HEK293 (cell line): Measurements from ENCODE around the gene DCD.
A peak's percentile ranks its signal among the peaks of the same experiment; 100 is the strongest.

Experiments
- CTCF ChIA-PET: fragments of 350-600 bp; formaldehyde crosslinking; extraction: SDS; loops from one replicate; lab custom pipeline; 2021; ENCODE audit warnings: antibody characterized with exemption; lab: Yijun Ruan, JAX
- POLR2A ChIA-PET: fragments of 300-600 bp; formaldehyde crosslinking; extraction: SDS; loops from one replicate; lab custom pipeline; 2020; ENCODE audit warnings: antibody characterized with exemption, inconsistent platforms; lab: Yijun Ruan, JAX
- H3K27ac ChIP-seq: fragments of 200-500 bp; sonication (Bioruptor generic); 2 replicates; pipeline ENCODE4 v1.5.1; 2014; ENCODE audit warnings: low read depth, low read length, control low read depth, inconsistent platforms; ENCODE audit errors: extremely low read depth
- H3K36me3 ChIP-seq, 2 experiments: fragments of 200-500 bp in 1 of 2; sonication (Bioruptor generic) in 1 of 2; 1 replicate in 1 of 2; 2 replicates in 1 of 2; pipeline ENCODE4 v1.5.1; 2014 to 2017; ENCODE audit warnings: inconsistent platforms in 2 of 2, low read length in 2 of 2; ENCODE audit not compliant: control insufficient read depth in 2 of 2, insufficient read depth in 1 of 2
- H3K4me1 ChIP-seq: fragments of 200-500 bp; sonication (Bioruptor generic); 2 replicates; pipeline ENCODE4 v1.5.1; 2014; ENCODE audit warnings: mild to moderate bottlenecking, low read length, inconsistent platforms; ENCODE audit not compliant: control insufficient read depth, insufficient read depth
- H3K4me3 ChIP-seq: 2 replicates; pipeline ENCODE4 v1.5.1; 2011; ENCODE audit warnings: low read depth, mild to moderate bottlenecking, control low read depth, low read length, moderate library complexity
- H3K9me3 ChIP-seq: fragments of 200-500 bp; sonication (Bioruptor generic); 2 replicates; pipeline ENCODE4 v1.5.1; 2014; ENCODE audit warnings: low read depth, low read length, inconsistent platforms; ENCODE audit not compliant: control insufficient read depth, insufficient read depth
- OVOL3 ChIP-seq: fragments of 450-650 bp; formaldehyde crosslinking; IDR thresholded peaks from 2 replicates; pipeline ENCODE4 v1.5.1; 2016; ENCODE audit warnings: missing biosample characterization, missing genetic modification characterization
- SP3 ChIP-seq: fragments of 450-650 bp; formaldehyde crosslinking; IDR thresholded peaks from 2 replicates; pipeline ENCODE4 v1.5.1; 2016; ENCODE audit warnings: missing biosample characterization, missing genetic modification characterization
- YY2 ChIP-seq: fragments of 450-650 bp; formaldehyde crosslinking; IDR thresholded peaks from 2 replicates; pipeline ENCODE4 v1.5.1; 2016; ENCODE audit warnings: missing biosample characterization, missing genetic modification characterization
- ZNF132 ChIP-seq: fragments of 450-650 bp; formaldehyde crosslinking; IDR thresholded peaks from 2 replicates; pipeline ENCODE4 v1.5.1; 2017; ENCODE audit warnings: missing biosample characterization, missing genetic modification characterization, borderline replicate concordance
- ZNF174 ChIP-seq: fragments of 450-650 bp; formaldehyde crosslinking; IDR thresholded peaks from 2 replicates; pipeline ENCODE4 v1.5.0; 2017; ENCODE audit warnings: missing biosample characterization, mild to moderate bottlenecking, missing genetic modification characterization
- ZNF211 ChIP-seq: fragments of 450-650 bp; formaldehyde crosslinking; IDR thresholded peaks from 2 replicates; pipeline ENCODE4 v1.5.1; 2016; ENCODE audit warnings: low read depth, missing biosample characterization, missing genetic modification characterization
- ZNF548 ChIP-seq: fragments of 450-650 bp; formaldehyde crosslinking; IDR thresholded peaks from 2 replicates; pipeline ENCODE4 v1.5.1; 2016; ENCODE audit warnings: missing biosample characterization, missing genetic modification characterization
- ZNF585B ChIP-seq: fragments of 450-650 bp; formaldehyde crosslinking; IDR thresholded peaks from 2 replicates; pipeline ENCODE4 v1.5.1; 2016; ENCODE audit warnings: missing biosample characterization, missing genetic modification characterization
- ZNF610 ChIP-seq: fragments of 450-650 bp; formaldehyde crosslinking; IDR thresholded peaks from 2 replicates; pipeline ENCODE4 v1.5.1; 2016; ENCODE audit warnings: missing biosample characterization, missing genetic modification characterization, borderline replicate concordance
- TF ChIP-seq, protein P1 (sequence below): fragments of 450-650 bp; formaldehyde crosslinking; IDR thresholded peaks from 2 replicates; pipeline ENCODE4 v1.5.1; 2016; ENCODE audit warnings: missing biosample characterization, missing genetic modification characterization
- TF ChIP-seq, protein P2 (sequence below): fragments of 450-650 bp; formaldehyde crosslinking; IDR thresholded peaks from 2 replicates; pipeline ENCODE4 v1.5.1; 2017; ENCODE audit warnings: missing biosample characterization, missing genetic modification characterization
- TF ChIP-seq, protein P3 (sequence below): IDR thresholded peaks from 2 replicates; pipeline ENCODE4 v1.6.1; 2011; ENCODE audit warnings: mild to moderate bottlenecking, low read depth, low read length, borderline replicate concordance
- TF ChIP-seq, protein P4 (sequence below): fragments of 450-650 bp; formaldehyde crosslinking; IDR thresholded peaks from 2 replicates; pipeline ENCODE4 v1.5.1; 2016; ENCODE audit warnings: missing biosample characterization, missing genetic modification characterization, borderline replicate concordance

The DCD gene

DNA sequence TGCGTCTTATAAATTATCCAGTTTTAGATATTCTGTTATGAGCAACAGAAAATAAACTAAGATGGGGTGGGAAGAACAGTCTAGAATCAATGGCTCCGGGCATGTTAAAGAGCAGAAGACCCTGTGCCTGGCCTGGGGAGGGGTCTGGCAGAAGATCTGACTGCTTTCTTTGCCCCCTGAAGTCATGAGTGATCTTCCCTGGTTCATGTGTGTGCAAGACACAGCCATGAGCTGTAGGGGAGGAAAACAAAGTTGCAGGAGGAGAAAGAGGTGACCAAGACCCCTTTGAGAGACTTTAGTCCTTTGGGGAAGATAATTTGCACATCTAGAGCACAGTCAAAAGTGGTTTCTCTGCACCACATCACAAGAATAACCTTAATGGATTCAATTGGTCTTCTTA is 18.2 kb downstream of the DCD start:
- TF ChIP-seq ZNF211 (tag by site-specific recombination) (no peak), ZNF548 (tag by site-specific recombination) (no peak), ZNF610 (tag by site-specific recombination) (no peak), ZNF174 (no peak), ZNF132 (tag by site-specific recombination) (no peak), OVOL3 (tag by site-specific recombination) (no peak), YY2 (tag by site-specific recombination) (no peak)
- TF ChIP-seq, protein P1, sequence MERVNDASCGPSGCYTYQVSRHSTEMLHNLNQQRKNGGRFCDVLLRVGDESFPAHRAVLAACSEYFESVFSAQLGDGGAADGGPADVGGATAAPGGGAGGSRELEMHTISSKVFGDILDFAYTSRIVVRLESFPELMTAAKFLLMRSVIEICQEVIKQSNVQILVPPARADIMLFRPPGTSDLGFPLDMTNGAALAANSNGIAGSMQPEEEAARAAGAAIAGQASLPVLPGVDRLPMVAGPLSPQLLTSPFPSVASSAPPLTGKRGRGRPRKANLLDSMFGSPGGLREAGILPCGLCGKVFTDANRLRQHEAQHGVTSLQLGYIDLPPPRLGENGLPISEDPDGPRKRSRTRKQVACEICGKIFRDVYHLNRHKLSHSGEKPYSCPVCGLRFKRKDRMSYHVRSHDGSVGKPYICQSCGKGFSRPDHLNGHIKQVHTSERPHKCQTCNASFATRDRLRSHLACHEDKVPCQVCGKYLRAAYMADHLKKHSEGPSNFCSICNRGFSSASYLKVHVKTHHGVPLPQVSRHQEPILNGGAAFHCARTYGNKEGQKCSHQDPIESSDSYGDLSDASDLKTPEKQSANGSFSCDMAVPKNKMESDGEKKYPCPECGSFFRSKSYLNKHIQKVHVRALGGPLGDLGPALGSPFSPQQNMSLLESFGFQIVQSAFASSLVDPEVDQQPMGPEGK (tag by site-specific recombination) = no peak
- TF ChIP-seq, protein P2, sequence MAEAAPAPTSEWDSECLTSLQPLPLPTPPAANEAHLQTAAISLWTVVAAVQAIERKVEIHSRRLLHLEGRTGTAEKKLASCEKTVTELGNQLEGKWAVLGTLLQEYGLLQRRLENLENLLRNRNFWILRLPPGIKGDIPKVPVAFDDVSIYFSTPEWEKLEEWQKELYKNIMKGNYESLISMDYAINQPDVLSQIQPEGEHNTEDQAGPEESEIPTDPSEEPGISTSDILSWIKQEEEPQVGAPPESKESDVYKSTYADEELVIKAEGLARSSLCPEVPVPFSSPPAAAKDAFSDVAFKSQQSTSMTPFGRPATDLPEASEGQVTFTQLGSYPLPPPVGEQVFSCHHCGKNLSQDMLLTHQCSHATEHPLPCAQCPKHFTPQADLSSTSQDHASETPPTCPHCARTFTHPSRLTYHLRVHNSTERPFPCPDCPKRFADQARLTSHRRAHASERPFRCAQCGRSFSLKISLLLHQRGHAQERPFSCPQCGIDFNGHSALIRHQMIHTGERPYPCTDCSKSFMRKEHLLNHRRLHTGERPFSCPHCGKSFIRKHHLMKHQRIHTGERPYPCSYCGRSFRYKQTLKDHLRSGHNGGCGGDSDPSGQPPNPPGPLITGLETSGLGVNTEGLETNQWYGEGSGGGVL (tag by site-specific recombination) = no peak
- TF ChIP-seq, protein P3, sequence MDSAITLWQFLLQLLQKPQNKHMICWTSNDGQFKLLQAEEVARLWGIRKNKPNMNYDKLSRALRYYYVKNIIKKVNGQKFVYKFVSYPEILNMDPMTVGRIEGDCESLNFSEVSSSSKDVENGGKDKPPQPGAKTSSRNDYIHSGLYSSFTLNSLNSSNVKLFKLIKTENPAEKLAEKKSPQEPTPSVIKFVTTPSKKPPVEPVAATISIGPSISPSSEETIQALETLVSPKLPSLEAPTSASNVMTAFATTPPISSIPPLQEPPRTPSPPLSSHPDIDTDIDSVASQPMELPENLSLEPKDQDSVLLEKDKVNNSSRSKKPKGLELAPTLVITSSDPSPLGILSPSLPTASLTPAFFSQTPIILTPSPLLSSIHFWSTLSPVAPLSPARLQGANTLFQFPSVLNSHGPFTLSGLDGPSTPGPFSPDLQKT = no peak
- TF ChIP-seq, protein P4, sequence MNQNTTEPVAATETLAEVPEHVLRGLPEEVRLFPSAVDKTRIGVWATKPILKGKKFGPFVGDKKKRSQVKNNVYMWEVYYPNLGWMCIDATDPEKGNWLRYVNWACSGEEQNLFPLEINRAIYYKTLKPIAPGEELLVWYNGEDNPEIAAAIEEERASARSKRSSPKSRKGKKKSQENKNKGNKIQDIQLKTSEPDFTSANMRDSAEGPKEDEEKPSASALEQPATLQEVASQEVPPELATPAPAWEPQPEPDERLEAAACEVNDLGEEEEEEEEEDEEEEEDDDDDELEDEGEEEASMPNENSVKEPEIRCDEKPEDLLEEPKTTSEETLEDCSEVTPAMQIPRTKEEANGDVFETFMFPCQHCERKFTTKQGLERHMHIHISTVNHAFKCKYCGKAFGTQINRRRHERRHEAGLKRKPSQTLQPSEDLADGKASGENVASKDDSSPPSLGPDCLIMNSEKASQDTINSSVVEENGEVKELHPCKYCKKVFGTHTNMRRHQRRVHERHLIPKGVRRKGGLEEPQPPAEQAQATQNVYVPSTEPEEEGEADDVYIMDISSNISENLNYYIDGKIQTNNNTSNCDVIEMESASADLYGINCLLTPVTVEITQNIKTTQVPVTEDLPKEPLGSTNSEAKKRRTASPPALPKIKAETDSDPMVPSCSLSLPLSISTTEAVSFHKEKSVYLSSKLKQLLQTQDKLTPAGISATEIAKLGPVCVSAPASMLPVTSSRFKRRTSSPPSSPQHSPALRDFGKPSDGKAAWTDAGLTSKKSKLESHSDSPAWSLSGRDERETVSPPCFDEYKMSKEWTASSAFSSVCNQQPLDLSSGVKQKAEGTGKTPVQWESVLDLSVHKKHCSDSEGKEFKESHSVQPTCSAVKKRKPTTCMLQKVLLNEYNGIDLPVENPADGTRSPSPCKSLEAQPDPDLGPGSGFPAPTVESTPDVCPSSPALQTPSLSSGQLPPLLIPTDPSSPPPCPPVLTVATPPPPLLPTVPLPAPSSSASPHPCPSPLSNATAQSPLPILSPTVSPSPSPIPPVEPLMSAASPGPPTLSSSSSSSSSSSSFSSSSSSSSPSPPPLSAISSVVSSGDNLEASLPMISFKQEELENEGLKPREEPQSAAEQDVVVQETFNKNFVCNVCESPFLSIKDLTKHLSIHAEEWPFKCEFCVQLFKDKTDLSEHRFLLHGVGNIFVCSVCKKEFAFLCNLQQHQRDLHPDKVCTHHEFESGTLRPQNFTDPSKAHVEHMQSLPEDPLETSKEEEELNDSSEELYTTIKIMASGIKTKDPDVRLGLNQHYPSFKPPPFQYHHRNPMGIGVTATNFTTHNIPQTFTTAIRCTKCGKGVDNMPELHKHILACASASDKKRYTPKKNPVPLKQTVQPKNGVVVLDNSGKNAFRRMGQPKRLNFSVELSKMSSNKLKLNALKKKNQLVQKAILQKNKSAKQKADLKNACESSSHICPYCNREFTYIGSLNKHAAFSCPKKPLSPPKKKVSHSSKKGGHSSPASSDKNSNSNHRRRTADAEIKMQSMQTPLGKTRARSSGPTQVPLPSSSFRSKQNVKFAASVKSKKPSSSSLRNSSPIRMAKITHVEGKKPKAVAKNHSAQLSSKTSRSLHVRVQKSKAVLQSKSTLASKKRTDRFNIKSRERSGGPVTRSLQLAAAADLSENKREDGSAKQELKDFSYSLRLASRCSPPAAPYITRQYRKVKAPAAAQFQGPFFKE = no peak
- POLR2A ChIA-PET = no interaction called here
- H3K36me3 ChIP-seq = no peaks in the 10 kb centered on the region
- no peak overlapping the region for H3K4me3 ChIP-seq
- H3K4me1 ChIP-seq = no peaks in the 10 kb centered on the region
- CTCF ChIA-PET = interaction anchor here (1.0 to 1.9 kb wide), 2 partner anchors 29 to 34 kb away, joined by 3 to 6 read pairs; no protein-coding TSS in a partner anchor
- no peak overlapping the region for H3K27ac ChIP-seq
- H3K9me3 ChIP-seq = no peaks in the 10 kb centered on the region; the same call in 1 of the 2 replicates

DNA sequence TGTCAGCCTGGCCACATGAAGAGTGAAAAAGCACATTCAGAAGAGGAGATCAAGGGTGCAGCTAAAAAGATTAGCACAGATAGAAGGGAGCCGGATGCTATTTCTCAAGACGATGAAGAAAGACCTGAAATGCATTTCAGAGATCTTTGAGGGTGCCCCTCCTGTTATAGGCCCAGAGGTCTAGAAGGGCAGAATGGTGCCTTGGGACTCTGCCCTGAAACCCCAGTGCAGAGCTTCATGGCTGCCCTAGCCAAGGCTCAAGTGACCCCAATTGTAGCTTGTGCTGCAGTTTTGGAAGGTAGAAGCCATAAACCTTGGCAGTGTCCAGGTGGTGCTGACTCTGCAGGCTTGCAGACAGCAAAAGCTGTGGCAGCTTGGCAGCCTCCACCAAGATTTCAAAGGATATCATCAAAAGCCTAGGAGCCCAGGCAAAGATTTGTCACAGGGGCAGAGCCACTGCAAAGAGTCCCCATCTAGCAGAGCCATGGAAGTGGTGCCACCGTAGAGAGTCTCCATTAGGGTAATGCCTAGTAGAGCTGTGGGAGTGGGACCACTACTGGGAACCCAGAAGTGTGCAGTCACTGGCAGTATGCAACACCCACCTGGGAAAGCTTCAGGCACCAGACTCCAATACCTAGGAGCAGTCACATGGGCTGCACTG is 19.8 kb downstream of the DCD start:
- no peak overlapping the region for H3K4me3 ChIP-seq
- TF ChIP-seq SP3 (tag by site-specific recombination) (no peak), ZNF585B (peak; percentile 94)
- peaks cover 8% of the 10 kb centered on the region; the same call in 1 of the 2 replicates for H3K4me1 ChIP-seq
- CTCF ChIA-PET = interaction anchor here (0.6 to 1.9 kb wide), 3 partner anchors 25 to 291 kb away, joined by 3 to 6 read pairs (median 5); no protein-coding TSS in a partner anchor
- no peaks in the 10 kb centered on the region; the same call in 1 of the 2 replicates for H3K9me3 ChIP-seq
- H3K36me3 ChIP-seq = no peaks in the 10 kb centered on the region
- H3K27ac ChIP-seq = no peak overlapping the region
- POLR2A ChIA-PET = no interaction called here
